ENCODE measurements around the gene GLE1.
"Not testable (repeated sequence)": the region's sequence is repeated elsewhere in the genome, so short reads cannot be mapped to it uniquely, and the experiment has no call there.

Gene GLE1

GRCh38 chr9:128568470-128569078 lies 64.1 kb downstream of the GLE1 start:
- Histone ChIP-seq H3K36me3 (peaks cover 47% of the 10 kb centered on the region), H3K27me3 (no peaks in the 10 kb centered on the region), H3K9me3 (no peaks in the 10 kb centered on the region), H3K4me3 (ENCODE audit: low read depth, low read length) (no peak overlapping the region), H3K4me1 (no peaks in the 10 kb centered on the region)
- no peak for TF ChIP-seq CTCF (IDR thresholded peaks at IDR 0.05; ENCODE audit: low read depth, low read length)
- DNase-seq, result no peak

- TF ChIP-seq CTCF (IDR thresholded peaks at IDR 0.05; ENCODE audit: low read depth, low read length), result no peak
- no peaks in the 10 kb centered on the region for H3K9me3 ChIP-seq
- no peaks in the 10 kb centered on the region for H3K4me1 ChIP-seq
- no peaks in the 10 kb centered on the region for H3K27me3 ChIP-seq
- no peak overlapping the region for H3K4me3 ChIP-seq (ENCODE audit: low read depth, low read length)
- no peak for DNase-seq
- peaks cover 73% of the 10 kb centered on the region for H3K36me3 ChIP-seq
Measured at GRCh38 chr9:128575469-128575868, 71.0 kb downstream of the GLE1 start.

GRCh38 chr9:128575916-128576315 lies 71.4 kb downstream of the GLE1 start:
- DNase-seq, result no peak

GRCh38 chr9:128577206-128577605 lies 72.7 kb downstream of the GLE1 start:
- Histone ChIP-seq H3K9me3 (no peaks in the 10 kb centered on the region), H3K4me3 (ENCODE audit: low read depth, low read length) (no peak overlapping the region), H3K36me3 (peaks cover 80% of the 10 kb centered on the region), H3K4me1 (no peaks in the 10 kb centered on the region), H3K27me3 (no peaks in the 10 kb centered on the region)
- DNase-seq, result no peak
- TF ChIP-seq CTCF (IDR thresholded peaks at IDR 0.05; ENCODE audit: low read depth, low read length), result no peak

More at GRCh38 chr9:128575916-128576315, 71.4 kb downstream of the GLE1 start:
- Histone ChIP-seq H3K36me3 (peaks cover 74% of the 10 kb centered on the region), H3K4me3 (ENCODE audit: low read depth, low read length) (no peak overlapping the region), H3K27me3 (no peaks in the 10 kb centered on the region), H3K9me3 (no peaks in the 10 kb centered on the region), H3K4me1 (no peaks in the 10 kb centered on the region)
- TF ChIP-seq CTCF (IDR thresholded peaks at IDR 0.05; ENCODE audit: low read depth, low read length), result no peak

- no peak for TF ChIP-seq CTCF (IDR thresholded peaks at IDR 0.05; ENCODE audit: low read depth, low read length)
- no peaks in the 10 kb centered on the region for H3K27me3 ChIP-seq
- DNase-seq, result no peak
- no peaks in the 10 kb centered on the region for H3K4me1 ChIP-seq
- no peaks in the 10 kb centered on the region for H3K9me3 ChIP-seq
- H3K36me3 ChIP-seq, result peaks cover 87% of the 10 kb centered on the region
- no peak overlapping the region for H3K4me3 ChIP-seq (ENCODE audit: low read depth, low read length)
Measured at GRCh38 chr9:128579194-128579593, 74.7 kb downstream of the GLE1 start.

GRCh38 chr9:128580731-128581130 lies 76.2 kb downstream of the GLE1 start:
- Histone ChIP-seq H3K4me3 (ENCODE audit: low read depth, low read length) (no peak overlapping the region), H3K36me3 (peaks cover 90% of the 10 kb centered on the region), H3K4me1 (no peaks in the 10 kb centered on the region), H3K9me3 (no peaks in the 10 kb centered on the region), H3K27me3 (no peaks in the 10 kb centered on the region)
- DNase-seq, result no peak
- no peak for TF ChIP-seq CTCF (IDR thresholded peaks at IDR 0.05; ENCODE audit: low read depth, low read length)

GRCh38 chr9:128585155-128585554 lies 80.6 kb downstream of the GLE1 start:
- not testable (repeated sequence) for H3K4me1 ChIP-seq, DNase-seq
- H3K36me3 ChIP-seq, result peaks cover 86% of the 10 kb centered on the region

GRCh38 chr9:128586934-128587333 lies 82.4 kb downstream of the GLE1 start:
- H3K27me3 ChIP-seq; H3K9me3 ChIP-seq; H3K4me3 ChIP-seq (ENCODE audit: low read depth, low read length); DNase-seq; H3K4me1 ChIP-seq: not testable (repeated sequence)
- peaks cover 81% of the 10 kb centered on the region for H3K36me3 ChIP-seq

More at GRCh38 chr9:128585155-128585554, 80.6 kb downstream of the GLE1 start:
- H3K9me3 ChIP-seq; H3K4me3 ChIP-seq (ENCODE audit: low read depth, low read length); H3K27me3 ChIP-seq: not testable (repeated sequence)
